ENCODE measurements around the gene TSR3. TPM values are rescaled to one million over a fixed set of nuclear protein-coding genes. Genes with fewer than 3 reads are reported as not detected.

TSR3 gene
- total and polyA plus RNA-seq, 2 experiments from 2014 or later: 105 to 110 TPM

DNA sequence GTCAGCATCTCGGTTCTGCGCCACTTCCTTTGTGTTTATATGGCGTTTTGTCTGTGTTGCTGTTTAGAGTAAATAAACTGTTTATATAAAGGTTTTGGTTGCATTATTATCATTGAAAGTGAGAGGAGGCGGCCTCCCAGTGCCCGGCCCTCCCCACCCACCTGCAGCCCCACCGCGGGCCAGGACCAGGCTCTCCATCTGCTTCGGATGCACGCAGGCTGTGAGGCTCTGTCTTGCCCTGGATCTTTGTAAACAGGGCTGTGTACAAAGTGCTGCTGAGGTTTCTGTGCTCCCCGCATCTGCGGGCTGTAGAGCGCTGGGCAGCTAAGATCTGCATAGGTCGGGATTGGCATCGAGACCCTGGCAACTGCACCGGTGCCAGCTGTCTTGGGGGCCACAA, 26.4 kb downstream of the TSR3 start:
- no peak overlapping the region for H2AFZ ChIP-seq
- no peaks in the 10 kb centered on the region; the same call in 1 of the 2 replicates for H3K36me3 ChIP-seq (ENCODE audit: low read depth)
- no peak overlapping the region for H3K27ac ChIP-seq
- H3K27me3 ChIP-seq (replicated peaks; ENCODE audit: insufficient read depth): no peaks in the 10 kb centered on the region
- no peaks in the 10 kb centered on the region for H3K9me2 ChIP-seq (ENCODE audit: insufficient read depth)
- no peaks in the 10 kb centered on the region for H3K9me3 ChIP-seq (ENCODE audit: low read depth)
- no peak overlapping the region for H3K4me2 ChIP-seq (ENCODE audit: unreplicated experiment)
- no peaks in the 10 kb centered on the region for H3K4me1 ChIP-seq (ENCODE audit: insufficient read depth)
- no peak for TF ChIP-seq EZH2phosphoT487 (IDR thresholded peaks at IDR 0.05; ENCODE audit: insufficient read depth, low read depth)
- TF ChIP-seq EZH2 (IDR thresholded peaks at IDR 0.05; ENCODE audit: insufficient read depth, poor library complexity, severe bottlenecking): no peak
- in situ Hi-C loops (cut with MboI): no loop called here
- no peak overlapping the region for H3K9ac ChIP-seq
- 95 to 97% methylated on average over 15 of the region's 15 CpGs for WGBS, 2 experiments (ENCODE audit: low coverage in 1 of 2, low lambda C conversion rate in 2 of 2, missing lambda C conversion rate in 2 of 2)
- H3K4me3 ChIP-seq: no peak overlapping the region
- H3K79me2 ChIP-seq (ENCODE audit: insufficient read depth): peaks cover 2% of the 10 kb centered on the region; the same call in 1 of the 2 replicates
- no peaks in the 10 kb centered on the region for H3F3A ChIP-seq (ENCODE audit: insufficient read depth)
- no peaks in the 10 kb centered on the region for H4K20me1 ChIP-seq (ENCODE audit: insufficient read depth)
- DNase-seq: no peak

DNA sequence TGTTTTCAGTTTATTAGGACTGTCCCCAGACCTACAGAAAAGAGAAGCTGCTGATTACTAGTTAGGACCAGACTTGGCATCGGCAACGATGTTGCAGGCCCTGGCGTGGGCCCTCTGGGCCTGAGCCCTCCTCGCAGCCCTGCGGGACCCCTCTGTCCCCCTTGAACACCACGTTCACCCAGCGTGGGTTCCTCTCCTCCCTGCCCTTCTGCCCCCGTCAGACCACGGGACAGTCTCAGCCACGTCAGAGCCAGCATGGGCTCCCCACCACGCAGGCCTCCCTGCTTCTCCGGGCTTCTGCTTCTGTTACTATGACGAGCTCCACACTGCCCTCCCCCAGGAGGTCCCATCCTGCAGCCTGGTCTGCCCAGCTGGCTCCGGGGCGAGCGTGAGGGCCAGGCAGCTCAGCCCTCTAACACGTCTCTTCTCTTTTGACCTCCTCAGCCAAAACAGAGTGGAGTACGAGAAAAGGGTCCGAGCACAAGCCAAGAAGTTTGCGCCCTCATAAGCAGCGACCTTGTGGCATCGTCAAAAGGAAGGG, 27.3 kb downstream of the TSR3 start:
- TF ChIP-seq EZH2 (IDR thresholded peaks at IDR 0.05; ENCODE audit: insufficient read depth, poor library complexity, severe bottlenecking) (no peak), EZH2phosphoT487 (IDR thresholded peaks at IDR 0.05; ENCODE audit: insufficient read depth, low read depth) (no peak)
- Histone ChIP-seq H3K27ac (no peak overlapping the region), H3K27me3 (replicated peaks; ENCODE audit: insufficient read depth) (no peaks in the 10 kb centered on the region), H3K36me3 (ENCODE audit: low read depth) (no peaks in the 10 kb centered on the region; the same call in 1 of the 2 replicates), H3K9me3 (ENCODE audit: low read depth) (no peaks in the 10 kb centered on the region), H3K79me2 (ENCODE audit: insufficient read depth) (peaks cover 11% of the 10 kb centered on the region), H3F3A (ENCODE audit: insufficient read depth) (no peaks in the 10 kb centered on the region), H2AFZ (no peak overlapping the region), H3K4me3 (no peak overlapping the region), H3K4me2 (ENCODE audit: unreplicated experiment) (no peak overlapping the region), H3K4me1 (ENCODE audit: insufficient read depth) (no peaks in the 10 kb centered on the region), H4K20me1 (ENCODE audit: insufficient read depth) (no peaks in the 10 kb centered on the region), H3K9ac (no peak overlapping the region), H3K9me2 (ENCODE audit: insufficient read depth) (no peaks in the 10 kb centered on the region)
- no peak for DNase-seq
- 85 to 86% methylated on average over 20 to 22 of the region's 22 CpGs for WGBS, 2 experiments (ENCODE audit: low coverage in 1 of 2, low lambda C conversion rate in 2 of 2, missing lambda C conversion rate in 2 of 2)
- in situ Hi-C loops (cut with MboI): no loop called here

DNA sequence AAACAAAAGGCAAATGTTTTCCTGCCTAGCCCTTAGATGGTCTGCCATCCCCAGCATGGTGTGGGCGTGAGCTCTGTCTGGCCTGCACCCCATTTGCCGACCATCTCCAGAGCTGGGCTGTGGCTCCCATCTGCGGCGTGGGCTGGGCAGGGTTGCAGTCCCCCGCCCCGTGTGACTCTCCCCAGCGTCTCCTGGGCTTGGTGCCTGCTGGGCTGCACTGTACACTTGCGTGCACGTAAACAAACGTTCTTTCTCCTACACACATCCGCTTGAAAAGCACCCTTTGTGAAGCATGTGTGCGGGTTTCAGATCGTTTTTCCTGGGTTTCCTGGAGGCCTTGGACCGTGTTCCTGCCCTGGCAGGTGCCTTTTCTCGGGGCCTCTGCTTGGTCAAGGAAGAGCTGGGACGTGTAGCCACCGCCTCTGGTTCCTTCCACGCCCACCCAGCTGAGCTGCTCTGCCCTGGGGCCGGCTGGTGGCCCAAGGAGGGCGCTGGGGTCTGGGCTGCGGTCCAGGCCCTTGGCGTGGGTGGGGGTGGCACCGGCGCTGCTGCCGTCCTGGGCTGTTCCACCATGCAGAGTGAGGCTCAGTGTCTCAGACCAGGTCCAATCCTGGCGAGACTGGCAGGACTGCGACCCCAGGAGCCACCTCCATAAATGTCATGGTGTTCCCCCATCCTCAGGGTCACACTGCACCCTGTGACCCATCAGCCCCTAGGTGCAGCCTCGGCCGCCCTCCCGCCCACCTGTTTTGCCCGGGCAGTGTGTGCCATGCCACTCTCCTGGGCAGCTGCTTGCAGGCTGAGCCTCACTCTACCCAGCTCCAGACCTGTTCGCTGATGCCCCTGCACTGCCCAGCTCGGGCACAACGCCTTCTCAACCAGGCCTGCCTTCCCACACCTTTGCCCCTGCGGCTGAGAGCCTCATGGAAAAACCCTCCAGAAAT, 28.1 kb downstream of the TSR3 start:
- in situ Hi-C loops (cut with MboI): no loop called here
- no peak overlapping the region for H3K27ac ChIP-seq
- H3K9me2 ChIP-seq (ENCODE audit: insufficient read depth): no peaks in the 10 kb centered on the region

DNA sequence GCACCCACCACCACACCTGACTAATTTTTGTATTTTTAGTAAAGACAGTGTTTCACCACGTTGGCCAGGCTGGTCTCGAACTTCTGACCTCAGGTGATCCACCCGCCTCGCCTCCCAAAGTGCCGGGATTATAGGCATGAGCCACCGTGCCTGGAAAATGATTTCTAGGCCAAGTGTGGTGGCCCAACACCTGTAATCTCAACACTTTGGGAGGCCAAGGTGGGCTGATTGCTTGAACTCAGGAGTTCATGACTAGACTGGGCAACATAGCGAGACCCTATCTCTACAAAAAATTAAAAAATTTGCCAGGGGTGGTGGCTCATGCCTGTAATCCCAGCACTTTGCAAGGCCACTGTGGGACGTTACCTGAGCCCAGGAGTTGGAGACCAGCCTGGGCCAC, 29.3 kb downstream of the TSR3 start:
- TF ChIP-seq EZH2phosphoT487 (IDR thresholded peaks at IDR 0.05; ENCODE audit: insufficient read depth, low read depth): no peak
- TF ChIP-seq EZH2 (IDR thresholded peaks at IDR 0.05; ENCODE audit: insufficient read depth, poor library complexity, severe bottlenecking): no peak
- H3K36me3 ChIP-seq (ENCODE audit: low read depth): peaks cover 9% of the 10 kb centered on the region
- DNase-seq: no peak

More for the DNA sequence above, 28.1 kb downstream of the TSR3 start:
- no peak for TF ChIP-seq EZH2phosphoT487 (IDR thresholded peaks at IDR 0.05; ENCODE audit: insufficient read depth, low read depth)
- TF ChIP-seq EZH2 (IDR thresholded peaks at IDR 0.05; ENCODE audit: insufficient read depth, poor library complexity, severe bottlenecking): no peak
- Histone ChIP-seq H3K9me3 (ENCODE audit: low read depth) (no peaks in the 10 kb centered on the region), H3K9ac (no peak overlapping the region), H3F3A (ENCODE audit: insufficient read depth) (no peaks in the 10 kb centered on the region), H3K4me3 (no peak overlapping the region), H4K20me1 (ENCODE audit: insufficient read depth) (no peaks in the 10 kb centered on the region), H2AFZ (no peak overlapping the region), H3K79me2 (ENCODE audit: insufficient read depth) (peaks cover 18% of the 10 kb centered on the region), H3K36me3 (ENCODE audit: low read depth) (peaks cover 2% of the 10 kb centered on the region), H3K4me2 (ENCODE audit: unreplicated experiment) (no peak overlapping the region), H3K27me3 (replicated peaks; ENCODE audit: insufficient read depth) (no peaks in the 10 kb centered on the region), H3K4me1 (ENCODE audit: insufficient read depth) (no peaks in the 10 kb centered on the region)
- WGBS, 2 experiments (ENCODE audit: low coverage in 1 of 2, low lambda C conversion rate in 2 of 2, missing lambda C conversion rate in 2 of 2): 90% methylated on average over 35 of the region's 35 CpGs
- DNase-seq: no peak

More for the DNA sequence above, 29.3 kb downstream of the TSR3 start:
- Histone ChIP-seq H3F3A (ENCODE audit: insufficient read depth) (no peaks in the 10 kb centered on the region), H3K79me2 (ENCODE audit: insufficient read depth) (peaks cover 30% of the 10 kb centered on the region), H3K27ac (no peak overlapping the region), H2AFZ (no peak overlapping the region), H3K4me1 (ENCODE audit: insufficient read depth) (no peaks in the 10 kb centered on the region), H3K27me3 (replicated peaks; ENCODE audit: insufficient read depth) (no peaks in the 10 kb centered on the region), H3K9me3 (ENCODE audit: low read depth) (no peaks in the 10 kb centered on the region), H4K20me1 (ENCODE audit: insufficient read depth) (no peaks in the 10 kb centered on the region), H3K9me2 (ENCODE audit: insufficient read depth) (no peaks in the 10 kb centered on the region), H3K9ac (no peak overlapping the region), H3K4me3 (no peak overlapping the region), H3K4me2 (ENCODE audit: unreplicated experiment) (no peak overlapping the region)
- in situ Hi-C loops (cut with MboI): no loop called here
- WGBS, 2 experiments (ENCODE audit: low coverage in 1 of 2, low lambda C conversion rate in 2 of 2, missing lambda C conversion rate in 2 of 2): 94 to 97% methylated on average over 8 of the region's 8 CpGs

All from GM23248 (cell line).